Measurements from ENCODE around the gene TPM2. TPM values are rescaled to one million over a fixed set of nuclear protein-coding genes. Genes with fewer than 3 reads are reported as not detected.

The TPM2 gene
- total and polyA plus RNA-seq, 9 of the 15 experiments (the other 6 are each of a cell fraction or from before 2014, with no cell fraction given): 0.28 to 16.1 (median 4.5) TPM

DNA sequence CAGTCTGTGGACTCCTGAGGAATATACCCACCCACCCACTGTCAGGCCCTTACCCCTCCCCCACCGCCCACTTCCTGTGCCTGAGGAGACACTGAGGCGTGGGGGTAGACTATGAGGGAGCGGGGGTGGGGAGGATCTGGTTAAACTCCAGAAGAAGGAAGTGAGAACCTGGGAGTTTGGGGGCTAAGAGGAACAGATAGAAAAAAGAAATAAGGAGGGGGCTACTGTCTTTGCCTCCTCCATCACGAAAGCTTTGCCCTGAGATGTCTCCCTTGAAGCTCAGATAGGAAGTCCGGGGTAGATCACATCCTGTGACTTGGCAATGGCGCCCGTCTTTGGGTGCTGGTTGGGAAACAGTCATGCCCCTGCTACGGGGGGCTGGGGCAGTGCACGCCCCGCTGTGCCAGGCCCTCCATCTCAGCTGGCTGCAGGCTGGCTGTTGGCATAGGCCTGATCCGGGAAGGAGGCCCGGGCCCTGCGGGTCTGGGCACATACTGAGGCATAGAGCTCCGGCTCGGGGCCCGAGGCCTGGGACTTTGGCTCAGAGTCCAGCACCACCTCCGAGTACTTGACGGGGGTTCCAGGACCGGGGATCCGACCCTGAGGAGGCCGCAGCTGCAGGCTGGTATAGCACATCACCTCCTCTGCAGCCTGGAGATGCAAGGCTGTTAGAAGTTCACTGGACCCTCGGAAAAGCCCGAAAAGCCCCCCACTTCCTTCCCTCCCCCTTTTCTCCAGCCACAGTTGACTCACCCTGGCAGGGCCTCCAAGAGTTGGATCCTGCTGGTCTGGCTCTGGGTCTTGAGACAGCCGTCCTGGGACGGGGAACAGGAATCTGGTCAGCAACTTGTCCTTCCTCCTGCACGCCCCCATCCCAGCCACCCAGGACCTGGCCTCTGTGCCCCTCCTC, 40.0 kb downstream of the TPM2 start:
- POLR2A ChIA-PET: interaction anchor here (0.6 to 1.3 kb wide), 4 partner anchors 8 to 1350 kb away, joined by 3 to 8 read pairs (median 3); partner anchors contain the start of genes CCDC107 and RMRP
- no peak overlapping the region for H3K27ac ChIP-seq (ENCODE audit: extremely low read depth, low read depth, low read length)
- TF ChIP-seq CHD7 (IDR thresholded peaks at IDR 0.05; ENCODE audit: low read depth, low read length): no peak
- peak; percentile 80 for TF ChIP-seq EGR1 (conservative IDR thresholded peaks at IDR 0.05)
- no peak for TF ChIP-seq ASH1L (IDR thresholded peaks at IDR 0.05; ENCODE audit: borderline replicate concordance, low read depth, partially characterized antibody)
- TF ChIP-seq SRSF3 (IDR thresholded peaks at IDR 0.05; ENCODE audit: insufficient read depth, low read length): no peak
- TF ChIP-seq SPI1 (IDR thresholded peaks at IDR 0.05; ENCODE audit: borderline replicate concordance, low read depth, low read length): peak; percentile 65
- TF ChIP-seq LEF1 (IDR thresholded peaks at IDR 0.05): peak; percentile 60; the same call in 1 of the 2 replicates
- TF ChIP-seq VEZF1 (CRISPR knock-in tag; IDR thresholded peaks at IDR 0.05): peak; percentile 34; the same call in 1 of the 2 replicates

More for the DNA sequence above, 40.0 kb downstream of the TPM2 start:
- FAIRE-seq (no peak), DNase-seq (ENCODE audit: extremely low read depth in 1 of 4, low spot score in 3 of 4) (peak; percentile 26 to 53 (median 35)), ATAC-seq (no peak)
- Histone ChIP-seq H2AFZ (ENCODE audit: low read depth, low read length) (peak overlapping the region; percentile 55; the same call in 1 of the 2 replicates), H3K36me3 (ENCODE audit: control insufficient read depth, insufficient read depth, low read length) (no peaks in the 10 kb centered on the region), H3K4me3 (no peak overlapping the region), H3K9ac (ENCODE audit: insufficient read depth in 1 of 2, low read depth in 2 of 2, low read length in 2 of 2) (peak overlapping the region in 1 of 2 experiments; percentile 78; a peak in 2 of 4 replicates), H3K4me1 (replicated peaks in 1 of 2; ENCODE audit: control insufficient read depth in 2 of 2, insufficient read depth in 2 of 2, low read length in 2 of 2) (peaks cover 31 to 32% of the 10 kb centered on the region in 2 experiments), H4K20me1 (replicated peaks; ENCODE audit: control insufficient read depth, insufficient read depth, low read length) (no peaks in the 10 kb centered on the region), H3K27me3 (ENCODE audit: control insufficient read depth in 2 of 2, insufficient read depth in 2 of 2, low read length in 2 of 2) (no peaks in the 10 kb centered on the region), H3K9me3 (replicated peaks; ENCODE audit: control insufficient read depth, insufficient read depth, low read depth, low read length) (no peaks in the 10 kb centered on the region), H3K9me1 (ENCODE audit: control insufficient read depth, insufficient read depth, low read length) (no peaks in the 10 kb centered on the region), H3K79me2 (ENCODE audit: control insufficient read depth, insufficient read depth, low read length) (no peaks in the 10 kb centered on the region), H3K4me2 (ENCODE audit: insufficient read depth, low read length) (no peak overlapping the region)
- CTCF ChIA-PET (ENCODE audit: low intra/inter-chr PET ratio): no interaction called here
- no TSS peak for BruUV-seq (replicated peaks)
- 51% methylated on average over 11 of the region's 26 CpGs for WGBS (ENCODE audit: insufficient coverage, low coverage, missing lambda C conversion rate)
- in situ Hi-C loops (cut with MboI) (loop anchor here (5.0 kb wide), 1 partner anchor 42 kb away; the partner anchor contains the start of gene TESK1), intact Hi-C loops (cut with micrococcal nuclease) (loop anchor here (5.0 kb wide), 1 partner anchor 233 kb away; no protein-coding TSS in a partner anchor)
